ENCODE data around the gene DRP2. TPM values are rescaled to one million over a fixed set of nuclear protein-coding genes. Genes with fewer than 3 reads are reported as not detected.

The DRP2 gene
- polyA plus RNA-seq, 4 donors: 0.21 to 1.3 TPM; not detected in 2

DNA sequence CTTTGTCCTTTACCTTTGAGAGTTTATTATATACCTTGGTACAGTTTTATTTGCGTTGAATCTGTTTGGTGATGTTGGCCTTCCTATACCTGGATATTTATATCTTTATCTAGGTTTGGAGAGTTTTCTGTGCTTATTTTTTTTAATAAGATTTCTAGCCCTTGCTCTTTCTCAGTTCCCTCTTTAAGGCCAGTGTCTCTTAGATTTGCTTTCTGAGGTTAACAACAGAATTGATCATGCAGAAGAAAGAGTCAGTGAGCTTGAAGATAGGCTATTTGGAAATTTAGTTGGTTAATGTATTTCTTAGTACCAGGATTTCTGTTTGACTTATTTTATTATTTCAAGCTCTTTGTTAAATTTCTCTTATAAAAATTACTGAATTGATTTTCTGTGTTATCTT is 84.2 kb downstream of the DRP2 start:
- WGBS, 3 donors: 69 to 88% (median 76%) methylated on average over 1 of the region's 1 CpG
- FAIRE-seq (no peak), DNase-seq (no peak)

More for the DNA sequence above, 84.2 kb downstream of the DRP2 start:
- H3K27ac ChIP-seq (ENCODE audit: low read depth in 1 of 3, low read length in 2 of 3): no peak overlapping the region
- H3K9me3 ChIP-seq (ENCODE audit: control insufficient read depth in 2 of 2, insufficient read depth in 1 of 2, low read depth in 1 of 2, low read length in 1 of 2): no peaks in the 10 kb centered on the region
- no peaks in the 10 kb centered on the region for H3K4me1 ChIP-seq (ENCODE audit: control insufficient read depth in 3 of 3, insufficient read depth in 2 of 3, low read depth in 1 of 3, low read length in 2 of 3)
- H3K4me3 ChIP-seq (ENCODE audit: low read depth in 1 of 3, low read length in 3 of 3): no peak overlapping the region
- H3K27me3 ChIP-seq (ENCODE audit: control insufficient read depth in 3 of 3, insufficient read depth in 3 of 3, low read length in 3 of 3): no peaks in the 10 kb centered on the region
- H3K36me3 ChIP-seq (ENCODE audit: control insufficient read depth in 3 of 3, insufficient read depth in 2 of 3, low read depth in 1 of 3, low read length in 3 of 3): no peaks in the 10 kb centered on the region

Other genes starting within 250 kb of the DRP2 start
- 10 to 100 TPM in 2 of 4 donors, 1 to 10 TPM in 2; 7.3 to 18.2 (median 10.3) TPM for gene TRMT2B, start 167.7 kb upstream of the DRP2 start, polyA plus RNA-seq
- gene TMEM35A, start 140.9 kb upstream of the DRP2 start, polyA plus RNA-seq: 1 to 10 TPM in 2 of 4 donors, under 1 TPM in 1, not detected in 1; 0.54 to 3.0 (median 1.3) TPM
- 1 to 10 TPM in 2 of 4 donors, under 1 TPM in 1, not detected in 1; 0.45 to 3.8 (median 2.8) TPM for gene CENPI, start 121.6 kb upstream of the DRP2 start, polyA plus RNA-seq
- under 1 TPM in 2 of 4 donors, not detected in 2; 0.03 to 0.12 TPM for gene TAF7L, start 71.5 kb downstream of the DRP2 start, polyA plus RNA-seq
- 10 to 100 TPM in 2 of 4 donors, 1 to 10 TPM in 2; 3.8 to 23.5 (median 10.4) TPM for gene TIMM8A, start 129.0 kb downstream of the DRP2 start, polyA plus RNA-seq
- gene BTK, start 166.4 kb downstream of the DRP2 start, polyA plus RNA-seq: 1 to 10 TPM in 3 of 4 donors, under 1 TPM in 1; 0.22 to 4.9 (median 3.3) TPM
- gene RPL36A, start 171.2 kb downstream of the DRP2 start, polyA plus RNA-seq: 1,000 to 10,000 TPM; 1,312 to 3,526 (median 2,470) TPM
- 100 to 1,000 TPM in 1 of 4 donors, 10 to 100 TPM in 3; 15.9 to 286 (median 33.6) TPM for gene GLA, start 188.1 kb downstream of the DRP2 start, polyA plus RNA-seq
- 100 to 1,000 TPM in 1 of 4 donors, 10 to 100 TPM in 3; 60.2 to 124 (median 72.0) TPM for gene HNRNPH2, start 188.4 kb downstream of the DRP2 start, polyA plus RNA-seq